IMR-90 (cell line): Measurements from ENCODE around the gene MSANTD1. TPM values are rescaled to one million over a fixed set of nuclear protein-coding genes. Genes with fewer than 3 reads are reported as not detected.

ENCODE experiments used
- MXI1 ChIP-seq: IDR thresholded peaks from 2 replicates; pipeline ENCODE4 v1.6.1; 2012; ENCODE audit warnings: low read depth, mild to moderate bottlenecking, low read length, moderate library complexity, borderline replicate concordance
- NFE2L2 ChIP-seq: fragments of 150-350 bp; IDR thresholded peaks from 2 replicates; pipeline ENCODE4 v1.6.1; 2016; ENCODE audit warnings: low read depth, mild to moderate bottlenecking, low read length
- POLR2A ChIP-seq: IDR thresholded peaks from 2 replicates; pipeline ENCODE4 v1.6.1; 2012; ENCODE audit warnings: mild to moderate bottlenecking, low read depth, low read length
- RFX5 ChIP-seq: IDR thresholded peaks from 2 replicates; pipeline ENCODE4 v1.8.0; 2012; ENCODE audit warnings: low read depth, mild to moderate bottlenecking, low read length, moderate library complexity
- polyA plus RNA-seq, 3 experiments: library from polyadenylated mRNA; depleted of rRNA; stranded (reverse); fragments of >200 nt; gene quantifications; 2 replicates each; pipeline ENCODE4 v1.2.3, GENCODE V29; 2012; ENCODE audit warnings: low replicate concordance in 1 of 3
- total RNA-seq: library from RNA; depleted of rRNA; stranded (reverse); fragments of >200 nt; gene quantifications from 2 replicates; pipeline ENCODE4 v1.2.3, GENCODE V29; 2012

The MSANTD1 gene
- total and polyA plus RNA-seq, 2 of the 4 experiments (the other 2 are of a cell fraction): under 0.01 to 0.07 TPM

- TF ChIP-seq RFX5: no peak
- TF ChIP-seq POLR2A: no peak; the same call in none of the 2 replicates
- no peak for TF ChIP-seq NFE2L2
- TF ChIP-seq MXI1: no peak; the same call in 1 of the 2 replicates
Observed at GRCh38 chr4:3293401-3294391, 44.7 kb downstream of the MSANTD1 start (continued).
